Hepatocyte (in vitro differentiated cells): Measurements from ENCODE around the gene GARS1.

Experiments
- EZH2 ChIP-seq: fragments of 200-600 bp; sonication (generic); IDR thresholded peaks from 2 replicates; pipeline ENCODE4 v1.6.1; 2016; ENCODE audit warnings: antibody characterized with exemption, mild to moderate bottlenecking, borderline replicate concordance
- EZH2phosphoT487 ChIP-seq: fragments of 200-600 bp; sonication (generic); IDR thresholded peaks from one replicate; pipeline ENCODE4 v1.6.1; 2018; ENCODE audit warnings: antibody characterized with exemption, mild to moderate bottlenecking, low read depth, moderate library complexity; ENCODE audit not compliant: unreplicated experiment, severe bottlenecking
- TF ChIP-seq, protein P1 (sequence below): fragments of 200-600 bp; sonication (generic); IDR thresholded peaks from 2 replicates; pipeline ENCODE4 v1.5.1; 2016; ENCODE audit warnings: antibody characterized with exemption, mild to moderate bottlenecking; ENCODE audit not compliant: poor library complexity

GRCh38 chr7:30674420-30674819, 79.7 kb downstream of the GARS1 start:
- TF ChIP-seq, protein P1, sequence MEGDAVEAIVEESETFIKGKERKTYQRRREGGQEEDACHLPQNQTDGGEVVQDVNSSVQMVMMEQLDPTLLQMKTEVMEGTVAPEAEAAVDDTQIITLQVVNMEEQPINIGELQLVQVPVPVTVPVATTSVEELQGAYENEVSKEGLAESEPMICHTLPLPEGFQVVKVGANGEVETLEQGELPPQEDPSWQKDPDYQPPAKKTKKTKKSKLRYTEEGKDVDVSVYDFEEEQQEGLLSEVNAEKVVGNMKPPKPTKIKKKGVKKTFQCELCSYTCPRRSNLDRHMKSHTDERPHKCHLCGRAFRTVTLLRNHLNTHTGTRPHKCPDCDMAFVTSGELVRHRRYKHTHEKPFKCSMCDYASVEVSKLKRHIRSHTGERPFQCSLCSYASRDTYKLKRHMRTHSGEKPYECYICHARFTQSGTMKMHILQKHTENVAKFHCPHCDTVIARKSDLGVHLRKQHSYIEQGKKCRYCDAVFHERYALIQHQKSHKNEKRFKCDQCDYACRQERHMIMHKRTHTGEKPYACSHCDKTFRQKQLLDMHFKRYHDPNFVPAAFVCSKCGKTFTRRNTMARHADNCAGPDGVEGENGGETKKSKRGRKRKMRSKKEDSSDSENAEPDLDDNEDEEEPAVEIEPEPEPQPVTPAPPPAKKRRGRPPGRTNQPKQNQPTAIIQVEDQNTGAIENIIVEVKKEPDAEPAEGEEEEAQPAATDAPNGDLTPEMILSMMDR: no peak
- TF ChIP-seq EZH2phosphoT487: no peak
- no peak for TF ChIP-seq EZH2
